GM21447 (cell line): Measurements from ENCODE around the gene CRIP1.
A peak's percentile ranks its signal among the peaks of the same experiment; 100 is the strongest.

Source experiments
- ATAC-seq: cut with Tn5 transposase; IDR thresholded peaks from one replicate; pipeline ENCODE4 v1.9.1; 2021; ENCODE audit not compliant: unreplicated experiment

CRIP1 gene

DNA sequence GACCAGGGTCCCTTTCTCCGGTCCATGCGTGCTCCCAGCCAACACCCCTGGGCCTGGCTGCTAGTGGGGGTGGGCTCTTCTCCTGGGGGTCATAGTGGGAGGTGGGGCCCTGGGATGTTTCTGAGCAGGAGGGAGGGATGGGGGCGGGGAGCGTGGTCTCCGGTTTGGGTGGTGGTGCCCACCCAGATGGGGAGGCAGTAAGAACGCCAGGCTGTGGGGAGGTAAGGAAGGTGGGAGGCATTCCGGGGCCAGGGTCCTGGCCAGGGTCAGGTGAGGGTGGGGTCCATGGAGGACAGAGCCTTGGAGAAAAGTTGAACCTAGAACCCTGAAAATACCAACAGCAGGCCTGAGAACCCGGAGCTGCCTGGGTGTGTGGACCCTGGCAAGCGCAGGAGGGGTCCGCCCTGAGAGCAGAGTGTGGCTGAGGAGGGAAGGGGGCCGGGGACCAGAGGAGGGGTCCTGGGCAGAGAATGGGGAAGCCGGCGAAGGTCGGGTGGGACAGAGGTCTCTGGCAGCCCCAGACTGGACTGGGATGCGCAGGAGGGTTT lies 6.4 kb upstream of the CRIP1 start:
- no peak for ATAC-seq

DNA sequence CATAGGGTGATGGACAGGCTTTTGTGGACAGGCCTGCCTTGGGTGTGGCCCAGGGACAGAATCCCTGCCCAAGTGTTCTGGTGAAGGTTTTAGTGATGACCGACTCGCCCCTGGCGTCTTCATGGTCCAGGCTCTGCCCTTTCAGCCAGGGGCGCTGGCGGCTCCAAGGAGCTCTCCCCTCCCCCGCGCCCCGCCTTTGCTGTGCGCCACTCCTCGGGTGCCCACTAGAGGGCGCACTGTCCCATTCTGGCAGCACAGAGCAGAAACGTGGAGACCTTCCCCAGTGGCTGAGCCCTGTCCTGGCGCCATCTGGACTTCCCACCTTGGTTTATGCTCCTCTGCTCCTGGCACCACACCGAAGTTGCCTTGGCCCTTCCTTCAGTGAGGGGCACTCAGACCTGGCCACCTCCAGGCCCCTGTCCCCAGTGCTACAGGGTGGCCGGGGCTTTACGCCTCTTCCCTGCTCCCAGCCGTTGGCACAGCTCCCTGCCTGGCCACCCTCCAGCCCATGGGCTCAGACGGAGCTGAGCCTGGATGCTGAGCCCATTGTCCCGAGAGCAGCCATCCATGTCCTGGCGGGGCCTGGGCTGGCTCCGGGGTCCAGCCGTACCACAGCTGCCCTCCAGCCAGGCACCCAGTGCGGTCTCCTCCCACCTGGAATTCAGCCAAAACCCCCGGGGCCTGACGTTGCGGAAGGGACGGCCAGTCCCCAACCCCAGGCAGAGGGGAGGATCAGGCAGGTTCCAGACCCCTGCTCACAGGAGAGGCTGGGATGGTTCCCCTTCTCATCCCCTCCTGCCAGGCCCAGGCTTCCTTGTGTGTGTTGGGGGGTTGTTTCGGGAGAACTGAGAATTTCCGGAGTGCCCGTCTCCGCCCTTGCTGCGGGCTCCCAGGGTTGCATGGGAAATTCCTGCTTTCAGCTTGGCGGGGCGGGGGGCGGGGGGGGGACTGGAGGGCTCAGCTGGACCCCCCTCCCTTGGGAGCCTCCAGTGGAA lies 5.6 kb upstream of the CRIP1 start:
- peak; percentile 51 for ATAC-seq

DNA sequence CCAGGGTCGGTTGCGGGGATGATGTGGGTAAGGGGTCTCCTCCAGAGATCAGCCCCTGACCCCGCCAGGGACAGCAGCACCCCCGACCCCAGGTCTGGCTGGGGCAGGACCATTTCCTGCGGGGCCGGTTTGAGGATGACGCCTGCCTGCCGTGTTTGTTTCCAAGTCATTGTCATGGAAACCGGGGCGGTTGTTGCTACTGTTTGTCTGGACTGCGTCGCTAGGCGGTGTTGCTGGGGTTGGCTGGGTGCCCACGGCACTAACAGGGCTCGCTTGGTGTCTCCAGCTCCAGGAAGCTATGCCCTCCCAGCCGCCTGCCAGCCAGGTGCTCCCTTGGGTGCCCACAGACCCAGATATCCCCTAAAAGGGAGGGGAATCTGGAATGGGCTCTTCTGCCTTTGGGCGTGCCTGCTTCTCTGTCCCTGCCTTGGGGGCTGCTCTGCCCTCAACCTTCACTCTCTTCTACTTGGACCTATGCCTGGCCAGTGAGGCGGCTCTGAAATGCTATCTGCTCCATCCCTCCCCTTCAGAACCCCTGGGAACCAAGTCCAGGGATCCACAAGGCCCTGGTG lies 4.7 kb upstream of the CRIP1 start:
- peak; percentile 56 for ATAC-seq

DNA sequence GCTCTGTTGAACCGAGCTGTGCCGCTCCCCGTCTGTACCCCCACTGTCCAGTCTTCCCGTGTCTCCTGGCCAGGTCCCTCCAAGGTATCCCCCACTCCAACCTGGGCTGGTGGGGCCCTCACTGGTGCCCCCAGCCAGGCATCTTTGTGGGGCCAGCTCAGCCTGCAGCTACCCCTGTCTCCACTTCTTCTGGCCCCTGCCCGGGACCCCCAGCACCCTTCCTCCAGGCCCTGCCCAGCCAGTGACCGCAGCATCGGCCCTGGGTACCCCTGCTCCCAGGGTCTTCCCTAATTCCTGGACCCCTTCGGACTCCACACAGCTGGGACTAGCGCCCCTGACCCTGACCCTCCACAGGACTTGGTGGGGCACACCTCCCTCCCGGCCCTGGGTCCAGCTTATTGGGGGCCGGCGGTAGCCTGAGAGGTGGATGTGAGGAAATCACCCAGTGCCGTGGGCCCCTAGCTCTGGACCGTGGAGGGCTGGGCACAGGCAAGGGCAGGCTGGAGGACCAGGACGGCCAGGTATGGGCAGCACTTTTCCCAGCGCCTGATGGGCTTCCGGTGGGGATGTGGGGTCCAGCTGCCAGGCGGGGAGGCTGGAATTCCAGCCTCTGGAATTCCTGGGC lies 4.1 kb upstream of the CRIP1 start:
- no peak for ATAC-seq

GRCh38 chr14:105483300-105484068 lies 3.2 kb upstream of the CRIP1 start:
- ATAC-seq: no peak

DNA sequence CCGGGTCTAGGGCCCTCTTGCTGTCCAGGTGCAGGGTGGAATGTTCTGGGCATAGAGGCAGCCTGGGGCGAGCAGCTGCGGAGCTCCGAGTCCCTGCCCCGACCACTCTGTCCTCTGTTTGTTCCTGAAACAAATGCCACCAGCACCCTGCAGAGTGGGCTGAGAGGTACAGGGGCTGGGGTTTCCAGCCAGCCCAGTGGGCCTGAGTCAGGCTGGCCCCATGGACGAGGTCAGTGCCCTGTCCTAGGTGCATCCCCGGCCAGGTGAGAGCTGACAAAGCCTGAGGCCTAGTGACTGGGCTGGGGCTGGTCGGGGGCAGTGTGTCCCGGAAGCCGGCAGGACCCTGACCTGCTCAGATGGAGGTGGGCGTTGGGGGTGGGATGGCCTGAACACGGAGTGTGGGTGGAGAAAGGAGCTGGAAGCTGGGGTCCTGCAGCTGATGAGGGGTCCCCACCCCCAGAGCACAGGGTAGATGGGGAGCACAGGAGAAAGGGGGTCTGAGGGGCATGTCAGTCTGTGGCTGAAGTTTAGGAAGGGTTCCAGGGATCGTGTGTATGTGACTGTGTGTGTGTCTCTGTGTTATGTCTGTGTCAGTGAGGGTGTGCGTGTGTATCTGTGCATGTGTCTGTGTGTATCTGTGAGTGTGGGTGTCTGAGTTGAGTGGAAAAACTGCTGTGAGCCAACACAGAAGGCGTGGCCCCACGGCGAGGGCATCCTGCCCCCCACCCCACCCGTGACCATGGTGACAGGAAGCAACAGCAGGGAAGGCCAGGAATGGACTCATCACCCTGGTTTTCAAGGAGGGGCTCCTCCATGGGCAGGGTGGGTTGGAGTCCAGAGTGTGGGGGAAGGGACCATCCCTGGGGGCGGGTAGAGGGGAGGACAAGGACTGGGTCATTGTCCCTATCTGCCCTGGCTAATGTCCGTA lies 2.4 kb upstream of the CRIP1 start:
- ATAC-seq: no peak

GRCh38 chr14:105484997-105485393 lies 1.7 kb upstream of the CRIP1 start:
- no peak for ATAC-seq

- ATAC-seq: no peak
Observed at GRCh38 chr14:105485739-105486162, 935 bp upstream of the CRIP1 start.

DNA sequence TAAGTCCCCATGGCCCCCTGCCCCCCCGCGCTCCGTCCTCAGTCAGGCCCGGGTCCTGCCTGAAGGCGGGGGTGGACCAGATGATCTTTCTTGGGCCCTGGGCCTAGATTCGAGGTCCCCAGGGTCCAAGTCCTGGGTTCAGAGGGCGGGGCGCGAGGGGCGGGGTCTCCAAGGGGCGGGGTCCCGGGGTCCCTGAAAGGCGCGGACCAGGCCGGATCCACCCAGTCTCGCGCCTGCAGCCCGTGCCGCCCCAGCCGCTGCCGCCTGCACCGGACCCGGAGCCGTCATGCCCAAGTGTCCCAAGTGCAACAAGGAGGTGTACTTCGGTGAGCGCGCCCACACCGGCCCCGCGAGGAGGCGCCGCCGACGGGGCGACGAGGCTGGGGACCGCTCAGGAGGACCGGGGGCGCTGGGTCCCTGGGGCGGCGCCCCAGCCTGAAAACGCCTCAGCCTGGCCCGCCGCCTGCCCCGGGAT lies 325 bp downstream of the CRIP1 start:
- ATAC-seq: no peak

DNA sequence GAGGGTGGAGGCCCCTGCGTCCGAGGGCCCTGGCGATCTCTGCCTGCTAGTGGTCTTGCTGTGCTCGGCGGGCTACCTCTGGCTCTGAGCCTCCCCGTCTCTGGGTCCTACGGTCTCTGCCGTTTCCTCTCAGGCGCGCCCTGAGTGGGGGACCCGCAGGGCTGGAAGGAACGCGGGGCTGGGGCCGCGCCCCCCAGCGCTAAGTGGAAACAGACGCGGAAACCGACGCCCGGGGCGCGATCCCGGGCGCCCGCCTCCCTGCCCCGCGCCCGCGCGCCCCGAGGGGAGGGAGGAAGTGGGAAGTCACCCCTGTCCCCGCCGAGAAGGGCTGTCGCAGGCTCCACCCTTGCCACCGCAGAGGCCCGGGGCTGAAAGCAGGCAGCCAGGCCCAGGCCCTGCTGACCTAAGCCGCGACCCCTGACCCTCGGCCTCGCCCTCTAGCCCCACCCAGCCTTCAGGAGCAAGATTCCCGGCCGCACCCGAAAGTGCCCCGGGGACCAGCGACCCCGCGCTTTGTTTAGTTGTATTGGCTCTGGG lies 831 bp downstream of the CRIP1 start:
- no peak for ATAC-seq

- no peak for ATAC-seq
Observed at GRCh38 chr14:105487986-105488777, 1.5 kb downstream of the CRIP1 start.

DNA sequence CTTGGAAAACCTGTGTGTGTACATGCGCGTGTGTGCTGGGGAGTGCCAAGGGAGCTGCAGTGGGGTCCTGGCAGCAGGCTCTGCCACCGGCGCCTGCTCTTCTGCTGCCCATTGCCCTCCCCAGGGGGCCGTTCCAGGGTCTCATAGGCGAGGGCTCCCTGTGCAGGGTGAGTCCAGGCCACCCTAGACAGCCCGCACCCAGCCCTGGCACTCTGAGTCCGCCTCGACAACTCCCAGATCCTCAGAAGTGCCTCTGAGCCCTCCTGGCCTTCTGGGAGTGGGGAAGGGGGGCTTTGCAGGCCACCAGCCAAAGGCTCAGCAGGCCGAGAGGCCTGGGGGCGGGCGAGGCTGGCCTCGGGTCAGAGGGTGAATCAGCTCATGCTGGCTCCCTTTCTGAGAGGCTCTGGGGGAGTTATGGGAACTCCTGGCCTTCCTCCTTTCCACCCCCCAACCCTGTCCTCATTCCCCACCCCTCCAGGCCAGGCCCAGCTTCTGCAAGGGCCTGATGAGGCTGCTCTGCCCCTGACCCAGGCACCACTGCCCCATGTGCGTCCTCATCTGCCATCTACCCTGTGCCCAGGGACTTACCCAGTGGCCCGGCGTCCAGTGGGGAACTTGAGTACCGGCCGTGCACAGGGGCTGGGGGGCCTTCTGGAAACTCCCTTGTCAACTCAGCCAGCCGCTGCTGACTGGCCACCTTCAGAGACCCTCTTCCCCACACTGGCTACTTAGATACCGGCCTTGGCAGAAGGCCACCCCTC lies 2.3 kb downstream of the CRIP1 start:
- no peak for ATAC-seq

GRCh38 chr14:105489542-105490266 lies 3.0 kb downstream of the CRIP1 start:
- peak; percentile 21 for ATAC-seq

- ATAC-seq: peak; percentile 0
Observed at GRCh38 chr14:105490267-105490571, 3.5 kb downstream of the CRIP1 start.

- peak; percentile 67 for ATAC-seq
Observed at GRCh38 chr14:105490572-105491365, 4.1 kb downstream of the CRIP1 start, which contains the start of gene TEDC1. TSS of gene TEDC1 (plus strand) at chr14:105491246. CDS start at chr14:105491376, 130 bp downstream.

GRCh38 chr14:105491366-105491973 lies 4.8 kb downstream of the CRIP1 start:
- ATAC-seq: no peak
